Fibroblast of lung (primary cell): ENCODE data around the gene MRGPRX4. TPM values are rescaled to one million over a fixed set of nuclear protein-coding genes. Genes with fewer than 3 reads are reported as not detected.

Experiments
- DNase-seq, 2 donors: peaks; one replicate each; pipeline versions ENCODE4 v3.0.0 to v3.0.0-alpha.2; 2010; ENCODE audit warnings: low read depth in 2 of 2
- H2AFZ ChIP-seq: 2 replicates; pipeline ENCODE4 v1.5.1; 2012; ENCODE audit warnings: low read length, control low read depth, inconsistent platforms
- H3K27ac ChIP-seq: 2 replicates; pipeline ENCODE4 v1.5.1; 2011; ENCODE audit warnings: low read length, control low read depth; ENCODE audit not compliant: insufficient read depth
- H3K27me3 ChIP-seq: 2 replicates; pipeline ENCODE4 v1.5.1; 2011; ENCODE audit warnings: mild to moderate bottlenecking, low read length; ENCODE audit not compliant: control insufficient read depth, insufficient read depth
- H3K36me3 ChIP-seq: 2 replicates; pipeline ENCODE4 v1.5.1; 2011; ENCODE audit warnings: low read length; ENCODE audit not compliant: control insufficient read depth, insufficient read depth
- H3K4me1 ChIP-seq: 2 replicates; pipeline ENCODE4 v1.5.1; 2011; ENCODE audit warnings: low read length; ENCODE audit not compliant: control insufficient read depth, insufficient read depth; ENCODE audit errors: extremely low read depth
- H3K4me2 ChIP-seq: 2 replicates; pipeline ENCODE4 v1.5.1; 2011; ENCODE audit warnings: low read length, control low read depth; ENCODE audit not compliant: insufficient read depth; ENCODE audit errors: extremely low read depth
- H3K4me3 ChIP-seq, 4 experiments: fragments of 200-600 bp in 1 of 4; sonication (generic) in 1 of 4; replicated peaks in 1 of 4; 2 replicates each; pipeline ENCODE4 v1.5.1; 2011 to 2016; ENCODE audit warnings: low read length in 4 of 4, low read depth in 3 of 4, mild to moderate bottlenecking in 3 of 4, control low read depth in 2 of 4, inconsistent platforms in 1 of 4, mixed read lengths in 1 of 4; ENCODE audit not compliant: insufficient read depth in 1 of 4; ENCODE audit errors: control extremely low read depth in 1 of 4
- H3K79me2 ChIP-seq: 2 replicates; pipeline ENCODE4 v1.5.1; 2012; ENCODE audit warnings: mild to moderate bottlenecking, low read length, inconsistent platforms; ENCODE audit not compliant: control insufficient read depth, insufficient read depth
- H3K9ac ChIP-seq: 2 replicates; pipeline ENCODE4 v1.5.1; 2011; ENCODE audit warnings: mild to moderate bottlenecking, low read length, control low read depth; ENCODE audit not compliant: insufficient read depth
- H3K9me3 ChIP-seq: 2 replicates; pipeline ENCODE4 v1.5.1; 2012; ENCODE audit warnings: low read depth, low read length; ENCODE audit not compliant: control insufficient read depth, insufficient read depth
- H4K20me1 ChIP-seq: 2 replicates; pipeline ENCODE4 v1.5.1; 2011; ENCODE audit warnings: low read length; ENCODE audit not compliant: control insufficient read depth, insufficient read depth; ENCODE audit errors: extremely low read depth
- EZH2 ChIP-seq: IDR thresholded peaks from 2 replicates; pipeline ENCODE4 v1.5.1; 2012; ENCODE audit warnings: low read length, control low read depth, mild to moderate bottlenecking; ENCODE audit errors: missing control alignments
- polyA plus RNA-seq, 2 donors: library from polyadenylated mRNA; depleted of rRNA in 1 of 2; stranded (reverse) in 1 of 2; unstranded in 1 of 2; fragments of >200 nt; gene quantifications; 2 replicates each; pipeline ENCODE4 v1.2.1, GENCODE V29; 2011 to 2012; ENCODE audit warnings: missing spikeins in 1 of 2
- total RNA-seq: library from RNA; depleted of rRNA; stranded (reverse); fragments of >200 nt; gene quantifications from 2 replicates; pipeline ENCODE4 v1.2.1, GENCODE V29; 2014
- TF ChIP-seq, protein P1 (sequence below), 2 donors: IDR thresholded peaks in 1 of 2; conservative IDR thresholded peaks in 1 of 2; 1 replicate in 1 of 2; 2 replicates in 1 of 2; pipeline ENCODE4 v1.5.1; 2011 to 2012; ENCODE audit warnings: low read length in 2 of 2, control low read depth in 1 of 2, inconsistent platforms in 1 of 2, low read depth in 1 of 2, mild to moderate bottlenecking in 1 of 2

Gene MRGPRX4
- total and polyA plus RNA-seq, 2 donors (not counting 1 experiment from before 2014, with no cell fraction given), result not detected

DNA sequence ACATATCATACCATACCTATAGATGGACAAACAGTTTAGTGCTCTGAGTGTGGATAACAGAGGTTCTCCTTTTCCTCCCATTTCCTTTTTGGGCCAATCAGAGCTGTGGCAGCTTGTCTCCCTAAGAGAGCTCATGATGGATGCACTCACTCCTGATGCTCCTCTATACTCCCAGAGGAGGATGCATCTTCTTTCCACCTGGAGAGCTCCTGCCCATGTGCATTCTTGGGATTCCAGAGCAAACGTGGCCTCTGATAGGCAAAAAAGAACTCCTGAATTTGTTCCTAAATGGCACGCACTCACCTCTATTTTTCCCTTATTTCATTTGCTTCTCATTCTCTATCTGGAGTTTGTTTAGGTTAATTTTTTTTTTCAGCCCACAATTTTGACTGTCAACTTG is 37.3 kb upstream of the MRGPRX4 start:
- no peak overlapping the region for H3K9ac ChIP-seq
- H3K4me1 ChIP-seq, result no peaks in the 10 kb centered on the region
- DNase-seq, result no peak
- no peaks in the 10 kb centered on the region for H3K36me3 ChIP-seq
- TF ChIP-seq EZH2, result no peak
- TF ChIP-seq, protein P1, sequence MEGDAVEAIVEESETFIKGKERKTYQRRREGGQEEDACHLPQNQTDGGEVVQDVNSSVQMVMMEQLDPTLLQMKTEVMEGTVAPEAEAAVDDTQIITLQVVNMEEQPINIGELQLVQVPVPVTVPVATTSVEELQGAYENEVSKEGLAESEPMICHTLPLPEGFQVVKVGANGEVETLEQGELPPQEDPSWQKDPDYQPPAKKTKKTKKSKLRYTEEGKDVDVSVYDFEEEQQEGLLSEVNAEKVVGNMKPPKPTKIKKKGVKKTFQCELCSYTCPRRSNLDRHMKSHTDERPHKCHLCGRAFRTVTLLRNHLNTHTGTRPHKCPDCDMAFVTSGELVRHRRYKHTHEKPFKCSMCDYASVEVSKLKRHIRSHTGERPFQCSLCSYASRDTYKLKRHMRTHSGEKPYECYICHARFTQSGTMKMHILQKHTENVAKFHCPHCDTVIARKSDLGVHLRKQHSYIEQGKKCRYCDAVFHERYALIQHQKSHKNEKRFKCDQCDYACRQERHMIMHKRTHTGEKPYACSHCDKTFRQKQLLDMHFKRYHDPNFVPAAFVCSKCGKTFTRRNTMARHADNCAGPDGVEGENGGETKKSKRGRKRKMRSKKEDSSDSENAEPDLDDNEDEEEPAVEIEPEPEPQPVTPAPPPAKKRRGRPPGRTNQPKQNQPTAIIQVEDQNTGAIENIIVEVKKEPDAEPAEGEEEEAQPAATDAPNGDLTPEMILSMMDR (conservative IDR thresholded peaks at IDR 0.05 in 1 of 2, IDR thresholded peaks at IDR 0.05 in 1 of 2; ENCODE audit: low read depth in 1 of 2, low read length in 2 of 2), result no peak
- H3K27ac ChIP-seq, result no peak overlapping the region
- H3K9me3 ChIP-seq, result no peaks in the 10 kb centered on the region
- no peaks in the 10 kb centered on the region for H3K79me2 ChIP-seq
- H2AFZ ChIP-seq, result no peak overlapping the region
- no peak overlapping the region for H3K4me2 ChIP-seq
- H3K27me3 ChIP-seq, result peaks cover 2% of the 10 kb centered on the region
- H4K20me1 ChIP-seq, result no peaks in the 10 kb centered on the region
- H3K4me3 ChIP-seq, result no peak overlapping the region

DNA sequence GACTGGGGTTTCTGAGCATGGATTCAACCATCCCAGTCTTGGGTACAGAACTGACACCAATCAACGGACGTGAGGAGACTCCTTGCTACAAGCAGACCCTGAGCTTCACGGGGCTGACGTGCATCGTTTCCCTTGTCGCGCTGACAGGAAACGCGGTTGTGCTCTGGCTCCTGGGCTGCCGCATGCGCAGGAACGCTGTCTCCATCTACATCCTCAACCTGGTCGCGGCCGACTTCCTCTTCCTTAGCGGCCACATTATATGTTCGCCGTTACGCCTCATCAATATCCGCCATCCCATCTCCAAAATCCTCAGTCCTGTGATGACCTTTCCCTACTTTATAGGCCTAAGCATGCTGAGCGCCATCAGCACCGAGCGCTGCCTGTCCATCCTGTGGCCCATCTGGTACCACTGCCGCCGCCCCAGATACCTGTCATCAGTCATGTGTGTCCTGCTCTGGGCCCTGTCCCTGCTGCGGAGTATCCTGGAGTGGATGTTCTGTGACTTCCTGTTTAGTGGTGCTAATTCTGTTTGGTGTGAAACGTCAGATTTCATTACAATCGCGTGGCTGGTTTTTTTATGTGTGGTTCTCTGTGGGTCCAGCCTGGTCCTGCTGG is 35.3 kb upstream of the MRGPRX4 start:
- H3K4me1 ChIP-seq, result no peaks in the 10 kb centered on the region
- H3K36me3 ChIP-seq, result no peaks in the 10 kb centered on the region
- H3K27me3 ChIP-seq, result peaks cover 2% of the 10 kb centered on the region
- DNase-seq, result no peak
- no peak overlapping the region for H3K4me3 ChIP-seq
- no peak overlapping the region for H3K9ac ChIP-seq
- H3K4me2 ChIP-seq, result no peak overlapping the region
- TF ChIP-seq, protein P1 (conservative IDR thresholded peaks at IDR 0.05 in 1 of 2, IDR thresholded peaks at IDR 0.05 in 1 of 2; ENCODE audit: low read depth in 1 of 2, low read length in 2 of 2), result no peak
- TF ChIP-seq EZH2, result no peak
- no peaks in the 10 kb centered on the region for H3K79me2 ChIP-seq
- no peaks in the 10 kb centered on the region for H3K9me3 ChIP-seq
- H4K20me1 ChIP-seq, result no peaks in the 10 kb centered on the region
- no peak overlapping the region for H3K27ac ChIP-seq
- no peak overlapping the region for H2AFZ ChIP-seq

DNA sequence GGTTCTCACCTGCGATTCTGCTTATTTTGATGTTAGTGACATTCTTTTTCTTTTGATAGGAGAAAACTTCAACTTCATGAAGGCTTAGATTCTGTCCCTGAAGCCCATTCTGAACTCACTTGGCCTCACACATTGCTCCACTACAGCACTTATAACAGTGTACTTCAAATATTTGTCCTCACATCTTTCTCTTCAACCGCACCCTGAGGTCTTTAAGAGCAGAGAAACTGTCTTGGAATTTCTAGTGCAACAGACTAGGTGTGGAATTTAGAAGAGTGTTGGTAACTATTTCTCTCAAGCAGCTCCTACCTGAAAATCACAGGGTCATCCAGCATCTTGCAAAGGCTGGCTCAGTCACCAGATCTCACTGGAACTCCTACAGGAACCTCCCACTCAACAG is 32.5 kb upstream of the MRGPRX4 start:
- no peaks in the 10 kb centered on the region for H3K36me3 ChIP-seq
- no peaks in the 10 kb centered on the region for H4K20me1 ChIP-seq
- H3K4me1 ChIP-seq, result no peaks in the 10 kb centered on the region
- H3K4me3 ChIP-seq, result no peak overlapping the region
- TF ChIP-seq, protein P1 (conservative IDR thresholded peaks at IDR 0.05 in 1 of 2, IDR thresholded peaks at IDR 0.05 in 1 of 2; ENCODE audit: low read depth in 1 of 2, low read length in 2 of 2), result no peak
- TF ChIP-seq EZH2, result no peak
- no peak overlapping the region for H2AFZ ChIP-seq
- no peak overlapping the region for H3K27ac ChIP-seq
- H3K9ac ChIP-seq, result no peak overlapping the region
- H3K79me2 ChIP-seq, result no peaks in the 10 kb centered on the region
- H3K27me3 ChIP-seq, result no peaks in the 10 kb centered on the region
- no peaks in the 10 kb centered on the region for H3K9me3 ChIP-seq
- H3K4me2 ChIP-seq, result no peak overlapping the region
- no peak for DNase-seq
